Measurements from ENCODE around the gene CD2BP2.
"Not testable (repeated sequence)": the region's sequence is repeated elsewhere in the genome, so short reads cannot be mapped to it uniquely, and the experiment has no call there.

The CD2BP2 gene

GRCh38 chr16:30346286-30346685 lies 8.8 kb downstream of the CD2BP2 start:
- in situ Hi-C loops (cut with MboI; ENCODE audit: low sequenced_read_pairs): no loop called here

GRCh38 chr16:30343491-30343820 lies 11.7 kb downstream of the CD2BP2 start:
- in situ Hi-C loops (cut with MboI; ENCODE audit: low sequenced_read_pairs): not testable (repeated sequence)

DNA sequence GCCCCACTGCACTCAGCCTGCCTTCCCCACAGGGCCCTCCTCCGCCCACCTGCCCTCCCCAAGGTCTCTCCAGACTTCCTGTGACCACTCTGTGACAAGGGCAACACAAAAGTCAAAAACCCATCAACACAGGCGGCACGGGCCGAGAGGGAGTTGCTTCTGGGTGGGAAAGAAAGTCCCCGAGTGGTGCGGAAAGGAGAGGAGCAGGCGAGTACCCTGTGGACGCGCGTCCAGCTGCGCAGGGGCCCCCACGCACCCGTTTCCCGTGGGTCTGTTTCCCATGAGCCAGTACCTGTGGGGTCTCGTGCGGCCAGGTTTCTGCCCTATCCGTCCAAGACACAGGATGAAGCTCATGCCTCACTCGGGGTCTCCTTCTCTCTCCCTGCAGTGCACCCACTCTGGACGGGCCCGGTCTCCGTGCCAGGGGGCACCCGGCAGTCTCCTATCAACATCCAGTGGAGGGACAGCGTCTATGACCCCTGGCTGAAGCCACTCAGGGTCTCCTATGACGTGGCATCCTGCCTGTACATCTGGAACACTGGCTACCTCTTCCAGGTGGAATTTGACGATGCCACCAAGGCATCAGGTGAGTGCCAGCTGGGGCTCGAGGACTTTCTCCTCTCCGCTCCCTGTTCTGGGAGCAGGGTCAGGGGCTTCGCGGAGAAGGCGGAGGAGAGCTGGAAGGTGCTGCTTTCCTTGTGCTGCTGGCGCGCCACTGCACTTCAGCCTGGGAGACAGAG lies 12.2 kb downstream of the CD2BP2 start:
- in situ Hi-C loops (cut with MboI; ENCODE audit: low sequenced_read_pairs): no loop called here

DNA sequence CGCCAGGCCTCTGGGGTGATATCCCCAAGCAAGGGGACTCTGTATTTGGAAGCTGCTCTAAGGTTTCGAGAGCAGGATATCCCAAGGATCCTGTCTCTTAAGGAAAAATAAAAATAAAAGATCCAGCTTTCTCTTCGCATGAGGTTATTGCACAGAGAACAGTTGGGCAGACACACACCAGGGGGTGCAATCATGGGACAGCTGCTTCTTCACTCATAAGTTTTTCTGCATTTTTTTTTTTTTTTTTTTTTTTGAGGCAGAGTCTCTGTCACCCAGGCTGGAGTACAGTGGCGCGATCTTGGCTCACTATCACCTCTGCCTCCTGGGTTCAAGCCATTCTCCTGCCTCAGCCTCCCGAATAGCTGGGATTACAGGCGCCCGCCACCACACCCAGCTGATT lies 13.1 kb downstream of the CD2BP2 start:
- in situ Hi-C loops (cut with MboI; ENCODE audit: low sequenced_read_pairs): not testable (repeated sequence)

- in situ Hi-C loops (cut with MboI; ENCODE audit: low sequenced_read_pairs): no loop called here
These were observed 14.5 kb downstream of the CD2BP2 start for GRCh38 chr16:30340621-30341020.

- in situ Hi-C loops (cut with MboI; ENCODE audit: low sequenced_read_pairs): not testable (repeated sequence)
These were observed 16.4 kb downstream of the CD2BP2 start for GRCh38 chr16:30338715-30339114.

- in situ Hi-C loops (cut with MboI; ENCODE audit: low sequenced_read_pairs): not testable (repeated sequence)
These were observed 17.1 kb downstream of the CD2BP2 start for GRCh38 chr16:30337964-30338357.

GRCh38 chr16:30335598-30336474 lies 19.3 kb downstream of the CD2BP2 start:
- in situ Hi-C loops (cut with MboI; ENCODE audit: low sequenced_read_pairs): no loop called here

- in situ Hi-C loops (cut with MboI; ENCODE audit: low sequenced_read_pairs): not testable (repeated sequence)
These were observed 20.0 kb downstream of the CD2BP2 start for GRCh38 chr16:30335028-30335597.

GRCh38 chr16:30334473-30334989 lies 20.6 kb downstream of the CD2BP2 start:
- in situ Hi-C loops (cut with MboI; ENCODE audit: low sequenced_read_pairs): not testable (repeated sequence)

DNA sequence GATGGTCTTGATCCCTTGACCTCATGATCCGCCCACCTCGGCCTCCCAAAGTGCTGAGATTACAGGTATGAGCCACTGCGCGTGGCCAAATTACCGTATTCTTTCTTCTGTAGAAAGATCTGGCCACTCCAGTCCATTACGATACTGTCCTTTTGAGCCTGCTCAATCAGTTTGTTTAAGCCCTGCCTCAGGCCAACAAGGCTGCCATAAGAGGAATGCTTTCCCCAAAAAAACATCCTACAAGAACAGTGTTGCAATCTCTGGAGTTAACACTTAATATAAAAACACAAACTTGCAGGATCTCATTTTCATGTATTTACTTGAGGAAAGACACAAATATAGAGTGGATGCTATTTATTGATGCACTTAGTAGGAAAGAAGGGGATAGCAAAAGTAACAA lies 30.9 kb downstream of the CD2BP2 start:
- in situ Hi-C loops (cut with MboI; ENCODE audit: low sequenced_read_pairs): not testable (repeated sequence)

DNA sequence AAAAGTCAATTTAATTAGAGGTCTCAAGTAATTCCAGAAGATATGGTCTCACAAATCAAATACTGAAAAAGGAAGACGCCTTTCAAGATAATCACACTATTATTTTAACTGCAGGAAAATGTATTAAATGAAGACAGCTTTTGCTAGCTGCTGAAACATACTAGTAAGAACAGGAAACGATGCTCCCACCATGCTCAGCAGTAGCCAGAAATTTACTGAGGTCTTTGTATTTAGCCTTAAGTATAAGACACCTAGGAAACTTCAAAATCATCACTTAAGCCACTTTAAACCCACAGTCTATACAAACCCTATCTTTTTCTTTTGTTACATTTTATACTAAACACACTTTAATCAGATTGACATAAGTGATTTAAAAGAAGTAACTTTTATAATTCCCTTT lies 36.5 kb downstream of the CD2BP2 start:
- in situ Hi-C loops (cut with MboI; ENCODE audit: low sequenced_read_pairs): not testable (repeated sequence)

- in situ Hi-C loops (cut with MboI; ENCODE audit: low sequenced_read_pairs): not testable (repeated sequence)
These were observed 44.2 kb downstream of the CD2BP2 start for GRCh38 chr16:30310937-30311336.

GRCh38 chr16:30309255-30309654 lies 45.9 kb downstream of the CD2BP2 start:
- in situ Hi-C loops (cut with MboI; ENCODE audit: low sequenced_read_pairs): not testable (repeated sequence)
